HEK293 (cell line): ENCODE data around the gene GABRA6.

Experiments
- CTCF ChIA-PET: fragments of 350-600 bp; formaldehyde crosslinking; extraction: SDS; loops from one replicate; lab custom pipeline; 2021; ENCODE audit warnings: antibody characterized with exemption; lab: Yijun Ruan, JAX
- POLR2A ChIA-PET: fragments of 300-600 bp; formaldehyde crosslinking; extraction: SDS; loops from one replicate; lab custom pipeline; 2020; ENCODE audit warnings: antibody characterized with exemption, inconsistent platforms; lab: Yijun Ruan, JAX
- H3K27ac ChIP-seq: fragments of 200-500 bp; sonication (Bioruptor generic); 2 replicates; pipeline ENCODE4 v1.5.1; 2014; ENCODE audit warnings: low read depth, low read length, control low read depth, inconsistent platforms; ENCODE audit errors: extremely low read depth
- H3K36me3 ChIP-seq, 2 experiments: fragments of 200-500 bp in 1 of 2; sonication (Bioruptor generic) in 1 of 2; 1 replicate in 1 of 2; 2 replicates in 1 of 2; pipeline ENCODE4 v1.5.1; 2014 to 2017; ENCODE audit warnings: inconsistent platforms in 2 of 2, low read length in 2 of 2; ENCODE audit not compliant: control insufficient read depth in 2 of 2, insufficient read depth in 1 of 2
- H3K4me1 ChIP-seq: fragments of 200-500 bp; sonication (Bioruptor generic); 2 replicates; pipeline ENCODE4 v1.5.1; 2014; ENCODE audit warnings: mild to moderate bottlenecking, low read length, inconsistent platforms; ENCODE audit not compliant: control insufficient read depth, insufficient read depth
- H3K4me3 ChIP-seq: 2 replicates; pipeline ENCODE4 v1.5.1; 2011; ENCODE audit warnings: low read depth, mild to moderate bottlenecking, control low read depth, low read length, moderate library complexity
- H3K9me3 ChIP-seq: fragments of 200-500 bp; sonication (Bioruptor generic); 2 replicates; pipeline ENCODE4 v1.5.1; 2014; ENCODE audit warnings: low read depth, low read length, inconsistent platforms; ENCODE audit not compliant: control insufficient read depth, insufficient read depth
- KLF7 ChIP-seq: fragments of 450-650 bp; formaldehyde crosslinking; IDR thresholded peaks from 2 replicates; pipeline ENCODE4 v1.5.1; 2016; ENCODE audit warnings: missing biosample characterization, missing genetic modification characterization, borderline replicate concordance
- OSR2 ChIP-seq: fragments of 450-650 bp; formaldehyde crosslinking; IDR thresholded peaks from 2 replicates; pipeline ENCODE4 v1.5.1; 2016; ENCODE audit warnings: missing biosample characterization, missing genetic modification characterization
- WT1 ChIP-seq: fragments of 450-650 bp; formaldehyde crosslinking; IDR thresholded peaks from 2 replicates; pipeline ENCODE4 v1.5.1; 2016; ENCODE audit warnings: missing biosample characterization, missing genetic modification characterization
- ZBTB17 ChIP-seq: fragments of 450-650 bp; formaldehyde crosslinking; IDR thresholded peaks from 2 replicates; pipeline ENCODE4 v1.5.1; 2016; ENCODE audit warnings: missing biosample characterization, missing genetic modification characterization
- ZBTB20 ChIP-seq: fragments of 450-650 bp; formaldehyde crosslinking; IDR thresholded peaks from 2 replicates; pipeline ENCODE4 v1.5.1; 2016; ENCODE audit warnings: missing biosample characterization, missing genetic modification characterization
- ZBTB8A ChIP-seq: fragments of 450-650 bp; formaldehyde crosslinking; IDR thresholded peaks from 2 replicates; pipeline ENCODE4 v1.5.1; 2016; ENCODE audit warnings: missing biosample characterization, missing genetic modification characterization
- ZFHX2 ChIP-seq: fragments of 450-650 bp; formaldehyde crosslinking; conservative IDR thresholded peaks from 2 replicates; pipeline ENCODE4 v1.5.1; 2016; ENCODE audit warnings: missing biosample characterization, missing genetic modification characterization
- ZNF132 ChIP-seq: fragments of 450-650 bp; formaldehyde crosslinking; IDR thresholded peaks from 2 replicates; pipeline ENCODE4 v1.5.1; 2017; ENCODE audit warnings: missing biosample characterization, missing genetic modification characterization, borderline replicate concordance
- ZNF133 ChIP-seq: fragments of 450-650 bp; formaldehyde crosslinking; IDR thresholded peaks from 2 replicates; pipeline ENCODE4 v1.5.1; 2016; ENCODE audit warnings: missing biosample characterization, missing genetic modification characterization
- ZNF140 ChIP-seq: fragments of 450-650 bp; formaldehyde crosslinking; IDR thresholded peaks from 2 replicates; pipeline ENCODE4 v1.5.1; 2016; ENCODE audit warnings: missing biosample characterization, missing genetic modification characterization
- ZNF16 ChIP-seq: fragments of 450-650 bp; formaldehyde crosslinking; IDR thresholded peaks from 2 replicates; pipeline ENCODE4 v1.5.1; 2016; ENCODE audit warnings: low read depth, missing biosample characterization, missing genetic modification characterization
- ZNF394 ChIP-seq: fragments of 450-650 bp; formaldehyde crosslinking; IDR thresholded peaks from 2 replicates; pipeline ENCODE4 v1.5.1; 2016; ENCODE audit warnings: missing biosample characterization, missing genetic modification characterization, mild to moderate bottlenecking, moderate library complexity, borderline replicate concordance
- ZNF558 ChIP-seq: fragments of 450-650 bp; formaldehyde crosslinking; IDR thresholded peaks from 2 replicates; pipeline ENCODE4 v1.5.1; 2016; ENCODE audit warnings: missing biosample characterization, missing genetic modification characterization
- ZNF677 ChIP-seq: fragments of 450-650 bp; IDR thresholded peaks from 2 replicates; pipeline ENCODE4 v1.5.0; 2018; ENCODE audit warnings: missing biosample characterization, mild to moderate bottlenecking, missing genetic modification characterization, moderate library complexity
- ZNF707 ChIP-seq: fragments of 450-650 bp; formaldehyde crosslinking; IDR thresholded peaks from 2 replicates; pipeline ENCODE4 v1.5.1; 2016; ENCODE audit warnings: missing biosample characterization, missing genetic modification characterization
- ZNF791 ChIP-seq: fragments of 450-650 bp; formaldehyde crosslinking; IDR thresholded peaks from 2 replicates; pipeline ENCODE4 v1.5.1; 2016; ENCODE audit warnings: missing biosample characterization, missing genetic modification characterization
- ZSCAN16 ChIP-seq: fragments of 450-650 bp; formaldehyde crosslinking; IDR thresholded peaks from 2 replicates; pipeline ENCODE4 v1.5.1; 2016; ENCODE audit warnings: missing biosample characterization, missing genetic modification characterization
- TF ChIP-seq, protein P1 (sequence below): fragments of 450-650 bp; formaldehyde crosslinking; IDR thresholded peaks from 2 replicates; pipeline ENCODE4 v1.5.1; 2016; ENCODE audit warnings: missing biosample characterization, missing genetic modification characterization
- TF ChIP-seq, protein P2 (sequence below): fragments of 450-650 bp; formaldehyde crosslinking; IDR thresholded peaks from 2 replicates; pipeline ENCODE4 v1.5.1; 2016; ENCODE audit warnings: missing biosample characterization, missing genetic modification characterization
- TF ChIP-seq, protein P3 (sequence below): fragments of 450-650 bp; formaldehyde crosslinking; IDR thresholded peaks from 2 replicates; pipeline ENCODE4 v1.5.1; 2017; ENCODE audit warnings: missing biosample characterization, missing genetic modification characterization
- TF ChIP-seq, protein P4 (sequence below): fragments of 450-650 bp; formaldehyde crosslinking; IDR thresholded peaks from 2 replicates; pipeline ENCODE4 v1.5.1; 2017; ENCODE audit warnings: missing biosample characterization, missing genetic modification characterization

Gene GABRA6

DNA sequence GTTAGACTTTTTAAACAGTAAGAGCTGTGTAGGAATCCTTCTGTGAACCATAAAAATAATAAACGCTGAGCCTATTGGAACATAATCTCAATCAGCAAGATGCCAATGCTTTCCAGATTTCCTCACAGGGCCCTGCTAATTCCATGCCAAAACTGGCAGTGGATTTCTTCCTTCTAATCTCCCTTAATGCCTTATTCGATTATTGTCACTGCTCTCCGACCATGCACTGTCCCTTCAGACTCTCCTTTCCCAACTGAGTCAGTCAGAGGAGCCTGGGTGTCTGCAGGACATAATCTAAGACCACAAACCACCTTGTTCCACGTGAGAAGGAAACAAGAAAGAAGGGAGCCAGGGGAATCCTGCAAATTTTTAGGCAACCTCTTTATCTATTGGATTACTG lies at the start of gene GABRA6:
GABRA6 (plus strand) TSS at position 261 of the 400 bp plus-strand sequence. CDS start 269 bp downstream, outside the sequence.
- TF ChIP-seq ZBTB20 (tag by site-specific recombination) (no peak), ZNF140 (tag by site-specific recombination) (no peak), ZNF707 (no peak), ZNF558 (tag by site-specific recombination) (no peak), ZNF677 (no peak), OSR2 (no peak), ZNF16 (no peak)

DNA sequence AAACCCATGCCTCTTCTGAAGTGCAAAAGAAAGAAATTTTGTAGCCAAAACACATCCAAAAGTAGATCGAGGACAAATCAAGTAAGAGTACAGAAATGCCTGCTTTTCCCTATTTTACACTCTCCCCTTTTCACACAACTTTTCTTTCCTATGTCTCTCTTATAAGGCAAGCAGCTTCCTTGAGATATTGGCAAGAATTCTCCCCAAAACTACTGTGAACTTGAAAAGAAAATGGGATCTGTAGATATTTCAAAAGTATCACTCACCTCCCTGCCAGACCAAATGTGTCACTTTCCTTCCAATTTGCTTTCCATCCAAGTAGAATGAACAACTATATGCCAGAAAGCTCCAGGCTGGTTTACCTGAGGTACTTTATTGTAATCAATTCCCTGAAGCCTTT lies 47.9 kb upstream of the GABRA6 start:
- POLR2A ChIA-PET: no interaction called here
- TF ChIP-seq, protein P1, sequence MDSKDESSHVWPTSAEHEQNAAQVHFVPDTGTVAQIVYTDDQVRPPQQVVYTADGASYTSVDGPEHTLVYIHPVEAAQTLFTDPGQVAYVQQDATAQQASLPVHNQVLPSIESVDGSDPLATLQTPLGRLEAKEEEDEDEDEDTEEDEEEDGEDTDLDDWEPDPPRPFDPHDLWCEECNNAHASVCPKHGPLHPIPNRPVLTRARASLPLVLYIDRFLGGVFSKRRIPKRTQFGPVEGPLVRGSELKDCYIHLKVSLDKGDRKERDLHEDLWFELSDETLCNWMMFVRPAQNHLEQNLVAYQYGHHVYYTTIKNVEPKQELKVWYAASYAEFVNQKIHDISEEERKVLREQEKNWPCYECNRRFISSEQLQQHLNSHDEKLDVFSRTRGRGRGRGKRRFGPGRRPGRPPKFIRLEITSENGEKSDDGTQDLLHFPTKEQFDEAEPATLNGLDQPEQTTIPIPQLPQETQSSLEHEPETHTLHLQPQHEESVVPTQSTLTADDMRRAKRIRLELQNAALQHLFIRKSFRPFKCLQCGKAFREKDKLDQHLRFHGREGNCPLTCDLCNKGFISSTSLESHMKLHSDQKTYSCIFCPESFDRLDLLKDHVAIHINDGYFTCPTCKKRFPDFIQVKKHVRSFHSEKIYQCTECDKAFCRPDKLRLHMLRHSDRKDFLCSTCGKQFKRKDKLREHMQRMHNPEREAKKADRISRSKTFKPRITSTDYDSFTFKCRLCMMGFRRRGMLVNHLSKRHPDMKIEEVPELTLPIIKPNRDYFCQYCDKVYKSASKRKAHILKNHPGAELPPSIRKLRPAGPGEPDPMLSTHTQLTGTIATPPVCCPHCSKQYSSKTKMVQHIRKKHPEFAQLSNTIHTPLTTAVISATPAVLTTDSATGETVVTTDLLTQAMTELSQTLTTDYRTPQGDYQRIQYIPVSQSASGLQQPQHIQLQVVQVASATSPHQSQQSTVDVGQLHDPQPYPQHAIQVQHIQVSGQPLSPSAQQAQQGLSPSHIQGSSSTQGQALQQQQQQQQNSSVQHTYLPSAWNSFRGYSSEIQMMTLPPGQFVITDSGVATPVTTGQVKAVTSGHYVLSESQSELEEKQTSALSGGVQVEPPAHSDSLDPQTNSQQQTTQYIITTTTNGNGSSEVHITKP (tag by site-specific recombination): no peak
- TF ChIP-seq, protein P2, sequence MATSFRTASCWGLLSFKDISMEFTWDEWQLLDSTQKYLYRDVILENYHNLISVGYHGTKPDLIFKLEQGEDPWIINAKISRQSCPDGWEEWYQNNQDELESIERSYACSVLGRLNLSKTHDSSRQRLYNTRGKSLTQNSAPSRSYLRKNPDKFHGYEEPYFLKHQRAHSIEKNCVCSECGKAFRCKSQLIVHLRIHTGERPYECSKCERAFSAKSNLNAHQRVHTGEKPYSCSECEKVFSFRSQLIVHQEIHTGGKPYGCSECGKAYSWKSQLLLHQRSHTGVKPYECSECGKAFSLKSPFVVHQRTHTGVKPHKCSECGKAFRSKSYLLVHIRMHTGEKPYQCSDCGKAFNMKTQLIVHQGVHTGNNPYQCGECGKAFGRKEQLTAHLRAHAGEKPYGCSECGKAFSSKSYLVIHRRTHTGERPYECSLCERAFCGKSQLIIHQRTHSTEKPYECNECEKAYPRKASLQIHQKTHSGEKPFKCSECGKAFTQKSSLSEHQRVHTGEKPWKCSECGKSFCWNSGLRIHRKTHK (tag by site-specific recombination): no peak
- TF ChIP-seq ZBTB8A (tag by site-specific recombination): no peak
- TF ChIP-seq ZFHX2 (tag by site-specific recombination): no peak
- TF ChIP-seq WT1 (tag by site-specific recombination): no peak
- TF ChIP-seq ZNF394 (tag by site-specific recombination): no peak
- no peak for TF ChIP-seq ZNF132 (tag by site-specific recombination)
- TF ChIP-seq, all 188 proteins: peak for 0
- no peaks in the 10 kb centered on the region for H3K4me1 ChIP-seq
- no peak overlapping the region for H3K4me3 ChIP-seq
- H3K36me3 ChIP-seq: no peaks in the 10 kb centered on the region
- CTCF ChIA-PET: no interaction called here
- H3K9me3 ChIP-seq: no peaks in the 10 kb centered on the region
- no peak overlapping the region for H3K27ac ChIP-seq

More for the DNA sequence above, at the start of gene GABRA6:
- Histone ChIP-seq H3K27ac (no peak within 1 kb of the TSS), H3K4me1 (no peaks in the 10 kb centered on the region), H3K4me3 (no peak within 1 kb of the TSS), H3K9me3 (no peaks in the 10 kb centered on the region), H3K36me3 (no peaks in the 10 kb centered on the region)
- CTCF ChIA-PET: no interaction called here
- POLR2A ChIA-PET: no interaction called here

DNA sequence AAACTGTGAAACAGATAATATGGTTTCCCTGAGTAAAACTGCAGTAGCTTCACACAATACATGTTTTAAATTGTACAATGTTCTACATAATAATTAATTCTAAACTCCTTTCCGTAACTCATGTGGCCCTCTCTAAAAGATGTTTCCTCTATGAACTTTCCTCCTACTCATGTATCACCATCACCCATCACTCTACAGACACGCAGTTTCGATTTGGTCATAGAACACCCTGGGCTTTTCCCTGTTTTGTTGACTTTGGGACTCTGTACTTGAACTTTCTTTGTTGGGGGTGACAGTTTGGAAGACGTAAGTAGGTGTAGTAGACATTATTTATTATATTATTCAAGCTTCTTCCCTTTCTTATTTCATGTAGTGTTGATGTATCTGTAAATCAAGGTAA lies 44.1 kb upstream of the GABRA6 start:
- no peaks in the 10 kb centered on the region for H3K9me3 ChIP-seq
- CTCF ChIA-PET: no interaction called here
- POLR2A ChIA-PET: no interaction called here
- no peaks in the 10 kb centered on the region for H3K36me3 ChIP-seq
- TF ChIP-seq KLF7 (tag by site-specific recombination): no peak
- TF ChIP-seq, protein P3, sequence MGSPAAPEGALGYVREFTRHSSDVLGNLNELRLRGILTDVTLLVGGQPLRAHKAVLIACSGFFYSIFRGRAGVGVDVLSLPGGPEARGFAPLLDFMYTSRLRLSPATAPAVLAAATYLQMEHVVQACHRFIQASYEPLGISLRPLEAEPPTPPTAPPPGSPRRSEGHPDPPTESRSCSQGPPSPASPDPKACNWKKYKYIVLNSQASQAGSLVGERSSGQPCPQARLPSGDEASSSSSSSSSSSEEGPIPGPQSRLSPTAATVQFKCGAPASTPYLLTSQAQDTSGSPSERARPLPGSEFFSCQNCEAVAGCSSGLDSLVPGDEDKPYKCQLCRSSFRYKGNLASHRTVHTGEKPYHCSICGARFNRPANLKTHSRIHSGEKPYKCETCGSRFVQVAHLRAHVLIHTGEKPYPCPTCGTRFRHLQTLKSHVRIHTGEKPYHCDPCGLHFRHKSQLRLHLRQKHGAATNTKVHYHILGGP (tag by site-specific recombination): no peak
- no peak for TF ChIP-seq ZBTB17 (tag by site-specific recombination)
- TF ChIP-seq, protein P4, sequence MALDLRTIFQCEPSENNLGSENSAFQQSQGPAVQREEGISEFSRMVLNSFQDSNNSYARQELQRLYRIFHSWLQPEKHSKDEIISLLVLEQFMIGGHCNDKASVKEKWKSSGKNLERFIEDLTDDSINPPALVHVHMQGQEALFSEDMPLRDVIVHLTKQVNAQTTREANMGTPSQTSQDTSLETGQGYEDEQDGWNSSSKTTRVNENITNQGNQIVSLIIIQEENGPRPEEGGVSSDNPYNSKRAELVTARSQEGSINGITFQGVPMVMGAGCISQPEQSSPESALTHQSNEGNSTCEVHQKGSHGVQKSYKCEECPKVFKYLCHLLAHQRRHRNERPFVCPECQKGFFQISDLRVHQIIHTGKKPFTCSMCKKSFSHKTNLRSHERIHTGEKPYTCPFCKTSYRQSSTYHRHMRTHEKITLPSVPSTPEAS: no peak
- TF ChIP-seq ZNF133 (tag by site-specific recombination): no peak
- TF ChIP-seq ZNF791: no peak
- no peak for TF ChIP-seq ZSCAN16 (tag by site-specific recombination)
- H3K4me3 ChIP-seq: no peak overlapping the region
- H3K27ac ChIP-seq: no peak overlapping the region
- H3K4me1 ChIP-seq: no peaks in the 10 kb centered on the region
